HepG2 (cell line): Measurements from ENCODE around the gene CPT1B. TPM values are rescaled to one million over a fixed set of nuclear protein-coding genes. Genes with fewer than 3 reads are reported as not detected.

Source experiments
- AFF4 ChIP-seq: sonication (generic); formaldehyde crosslinking; IDR thresholded peaks from 2 replicates; pipeline ENCODE4 v1.4.0; 2020; ENCODE audit warnings: missing genetic modification reagents
- BHLHE40 ChIP-seq: IDR thresholded peaks from 2 replicates; pipeline ENCODE4 v1.6.1; 2011; ENCODE audit warnings: low read length, improper control_type of control experiment
- CSRNP1 ChIP-seq: sonication (generic); formaldehyde crosslinking; IDR thresholded peaks from 2 replicates; pipeline ENCODE4 v1.8.1; 2023; ENCODE audit warnings: mild to moderate bottlenecking, missing genetic modification reagents
- E2F2 ChIP-seq: sonication (generic); formaldehyde crosslinking; IDR thresholded peaks from 2 replicates; pipeline ENCODE4 v1.4.0; 2020; ENCODE audit warnings: missing genetic modification reagents, borderline replicate concordance
- FOXC1 ChIP-seq: sonication (generic); formaldehyde crosslinking; IDR thresholded peaks from 2 replicates; pipeline ENCODE4 v1.8.0; 2022; ENCODE audit warnings: mild to moderate bottlenecking, missing genetic modification reagents, borderline replicate concordance
- NAIF1 ChIP-seq: sonication (generic); formaldehyde crosslinking; IDR thresholded peaks from 2 replicates; pipeline ENCODE4 v1.5.0; 2020; ENCODE audit warnings: mild to moderate bottlenecking, missing genetic modification reagents, borderline replicate concordance
- PREB ChIP-seq: sonication (generic); formaldehyde crosslinking; IDR thresholded peaks from 2 replicates; pipeline ENCODE4 v1.4.0; 2020; ENCODE audit warnings: missing genetic modification reagents
- RARA ChIP-seq: IDR thresholded peaks from 2 replicates; pipeline ENCODE4 v1.6.1; 2016; ENCODE audit warnings: missing genetic modification reagents, missing compliant biosample characterization
- TBX3 ChIP-seq: fragments of 450-650 bp; IDR thresholded peaks from 2 replicates; pipeline ENCODE4 v1.6.1; 2017; ENCODE audit warnings: antibody characterized with exemption, mild to moderate bottlenecking, inconsistent platforms, borderline replicate concordance
- ZBTB14 ChIP-seq: sonication (generic); formaldehyde crosslinking; IDR thresholded peaks from 2 replicates; pipeline ENCODE4 v1.4.0; 2020; ENCODE audit warnings: missing genetic modification reagents
- ZBTB33 ChIP-seq: sonication (generic); formaldehyde crosslinking; IDR thresholded peaks from 2 replicates; pipeline ENCODE4 v1.4.0; 2020; ENCODE audit warnings: missing genetic modification reagents
- ZBTB38 ChIP-seq: sonication (generic); formaldehyde crosslinking; IDR thresholded peaks from 2 replicates; pipeline ENCODE4 v1.5.1; 2020; ENCODE audit warnings: mild to moderate bottlenecking, missing genetic modification reagents
- ZFP62 ChIP-seq: sonication (generic); formaldehyde crosslinking; IDR thresholded peaks from 2 replicates; pipeline ENCODE4 v1.4.0; 2020; ENCODE audit warnings: missing genetic modification reagents
- ZNF574 ChIP-seq: sonication (generic); formaldehyde crosslinking; IDR thresholded peaks from 2 replicates; pipeline ENCODE4 v1.4.0; 2020; ENCODE audit warnings: missing genetic modification reagents
- polyA plus RNA-seq, 8 experiments: library from polyadenylated mRNA; depleted of rRNA in 3 of 8; stranded (reverse) in 7 of 8; unstranded in 1 of 8; fragments of >200 nt; fragmentation: Illumina TruSeq in 4 of 8; extraction: Trizol in 4 of 8; gene quantifications; 2 replicates each; pipeline versions ENCODE4 v1.2.1 to v1.2.3, GENCODE V29; 2011 to 2016; ENCODE audit warnings: low read depth in 4 of 8, missing spikeins in 1 of 8, mixed read lengths in 1 of 8; ENCODE audit not compliant: insufficient read depth in 1 of 8
- total RNA-seq, 5 experiments: library from RNA; depleted of rRNA; stranded (reverse); fragments of >200 nt; fragmentation: Illumina TruSeq; extraction: Trizol; gene quantifications; 2 replicates each; pipeline ENCODE4 v1.2.3, GENCODE V29; 2016; ENCODE audit warnings: low read depth in 1 of 5

Gene CPT1B
- total and polyA plus RNA-seq, 2 of the 13 experiments (the other 11 are each of a cell fraction or from before 2014, with no cell fraction given) = 9.2 to 19.5 TPM

- TF ChIP-seq FOXC1 (CRISPR knock-in tag) (peak; percentile 99), ZBTB14 (CRISPR knock-in tag) (peak; percentile 64), PREB (CRISPR knock-in tag) (peak; percentile 98; the same call in 1 of the 2 replicates), ZBTB38 (peak; percentile 94), CSRNP1 (CRISPR knock-in tag) (peak; percentile 96), RARA (peak; percentile 91), ZBTB33 (CRISPR knock-in tag) (peak; percentile 69; the same call in 1 of the 2 replicates), ZNF574 (CRISPR knock-in tag) (peak; percentile 94), NAIF1 (CRISPR knock-in tag) (peak; percentile 72; the same call in 1 of the 2 replicates), TBX3 (no peak), E2F2 (CRISPR knock-in tag) (peak; percentile 99; the same call in 1 of the 2 replicates), BHLHE40 (no peak), AFF4 (CRISPR knock-in tag) (peak; percentile 89), ZFP62 (no peak)
Observed at GRCh38 chr22:50599816-50600455, 21.7 kb upstream of the CPT1B start (continued).
